CD4-positive, alpha-beta memory T cell (primary cell): Measurements from ENCODE around the gene HOXA13. TPM values are rescaled to one million over a fixed set of nuclear protein-coding genes. Genes with fewer than 3 reads are reported as not detected.
A peak's percentile ranks its signal among the peaks of the same experiment; 100 is the strongest.

Source experiments
- CTCF ChIA-PET: fragments of 350-600 bp; sonication (Branson Sonifier 250); formaldehyde crosslinking; loops from one replicate; lab custom pipeline; 2021; ENCODE audit warnings: inconsistent platforms; ENCODE audit not compliant: partially characterized antibody; lab: Charles Lee
- POLR2A ChIA-PET: fragments of 350-600 bp; sonication (Branson Sonifier 250); formaldehyde crosslinking; loops from one replicate; lab custom pipeline; 2021; ENCODE audit not compliant: partially characterized antibody; lab: Charles Lee
- DNase-seq, 5 donors: peaks; one replicate each; pipeline versions ENCODE4 v3.0.0 to v3.0.0-alpha.2; 2020 to 2022; ENCODE audit warnings: mixed read lengths in 1 of 5
- H3K27ac ChIP-seq: one replicate; pipeline ENCODE4 v1.7.0; 2013; ENCODE audit warnings: low read depth, low read length
- H3K27me3 ChIP-seq: 2 replicates; pipeline ENCODE4 v1.7.0; 2013; ENCODE audit warnings: mild to moderate bottlenecking, low read length, moderate library complexity; ENCODE audit not compliant: insufficient read depth
- H3K36me3 ChIP-seq: 2 replicates; pipeline ENCODE4 v1.7.0; 2013; ENCODE audit warnings: mild to moderate bottlenecking, low read length, moderate library complexity; ENCODE audit not compliant: insufficient read depth
- H3K4me1 ChIP-seq: 2 replicates; pipeline ENCODE4 v1.7.0; 2013; ENCODE audit warnings: mild to moderate bottlenecking, low read length, moderate library complexity; ENCODE audit not compliant: insufficient read depth
- H3K4me3 ChIP-seq, 2 donors: one replicate each; pipeline ENCODE4 v1.7.0; 2013; ENCODE audit warnings: low read length in 2 of 2, mild to moderate bottlenecking in 1 of 2
- H3K9me3 ChIP-seq, 2 donors: one replicate each; pipeline ENCODE4 v1.7.0; 2013; ENCODE audit warnings: low read length in 2 of 2, control low read depth in 1 of 2; ENCODE audit not compliant: control insufficient read depth in 1 of 2
- H3K27ac Mint-ChIP-seq, 7 donors: one replicate each; pipeline ENCODE4 v1.8.0; 2020 to 2021; ENCODE audit warnings: mixed read lengths in 7 of 7, mild to moderate bottlenecking in 6 of 7, inconsistent platforms in 3 of 7, moderate library complexity in 3 of 7
- H3K27me3 Mint-ChIP-seq, 2 donors: one replicate each; pipeline ENCODE4 v1.8.0; 2020 to 2021; ENCODE audit warnings: mixed read lengths in 2 of 2
- H3K36me3 Mint-ChIP-seq, 2 donors: one replicate each; pipeline ENCODE4 v1.8.0; 2020 to 2021; ENCODE audit warnings: mixed read lengths in 2 of 2, inconsistent platforms in 1 of 2, mild to moderate bottlenecking in 1 of 2
- H3K4me1 Mint-ChIP-seq, 4 donors: one replicate each; pipeline ENCODE4 v1.8.0; 2020 to 2021; ENCODE audit warnings: mixed read lengths in 4 of 4, mild to moderate bottlenecking in 1 of 4
- H3K4me3 Mint-ChIP-seq, 8 donors: one replicate each; pipeline ENCODE4 v1.8.0; 2020 to 2021; ENCODE audit warnings: mixed read lengths in 8 of 8, mild to moderate bottlenecking in 7 of 8, moderate library complexity in 6 of 8, inconsistent platforms in 3 of 8
- H3K9me3 Mint-ChIP-seq, 8 donors: one replicate each; pipeline ENCODE4 v1.8.0; 2020 to 2021; ENCODE audit warnings: mixed read lengths in 8 of 8, mild to moderate bottlenecking in 5 of 8, inconsistent platforms in 3 of 8, moderate library complexity in 1 of 8
- intact Hi-C: fragments of 100-400 bp; cut with micrococcal nuclease; formaldehyde crosslinking; loops from one replicate; pipeline ENCODE4 v1.15.1; 2023
- polyA plus RNA-seq, 2 donors: library from polyadenylated mRNA; unstranded; fragments of 300-500 nt; fragmentation: Illumina TruSeq; gene quantifications; one replicate each; pipeline ENCODE4 v1.2.3, GENCODE V29; 2021
- total RNA-seq, 2 experiments: library from RNA; stranded (reverse); gene quantifications; one replicate each; pipeline ENCODE4 v1.2.3, GENCODE V29; 2021

HOXA13 gene
- total and polyA plus RNA-seq, 4 experiments from 2014 or later, result not detected

DNA sequence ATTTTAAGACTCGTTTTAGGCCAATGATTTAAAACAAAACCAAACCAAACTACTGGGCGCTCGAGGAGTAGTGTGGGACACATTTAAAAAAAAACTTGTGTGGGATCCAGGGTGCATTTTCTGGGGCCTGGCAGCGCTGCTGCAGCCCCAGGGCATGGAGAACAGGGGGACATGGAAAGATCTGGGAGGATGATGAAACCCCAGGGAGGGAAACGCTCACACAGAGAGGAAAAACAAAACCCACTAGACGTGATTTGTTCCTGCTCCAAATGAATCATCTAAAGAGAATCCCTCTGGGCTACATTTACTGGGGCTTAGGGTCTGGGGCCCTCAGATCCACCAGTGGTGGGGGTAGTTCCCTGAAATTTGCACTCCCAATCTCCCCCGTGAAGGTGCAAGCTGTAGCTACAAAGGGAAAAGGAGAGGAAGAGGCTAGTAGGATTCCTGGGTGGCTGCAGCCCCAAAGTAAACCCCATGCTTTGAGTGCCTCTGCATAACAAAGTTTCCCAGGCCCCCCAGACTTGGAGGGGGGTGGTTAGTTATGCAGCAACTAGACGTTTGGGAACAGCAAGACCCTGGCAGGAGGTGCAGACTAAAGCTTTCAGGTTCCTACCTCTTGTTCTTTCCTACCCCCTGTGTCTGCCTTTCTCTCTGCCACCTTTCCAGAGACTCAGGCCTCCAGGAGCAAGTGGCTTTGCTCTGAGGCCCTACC lies 14.5 kb upstream of the HOXA13 start:
- intact Hi-C loops, result loop anchor here (5.0 kb wide), 1 partner anchor 363 kb away; no protein-coding TSS in a partner anchor
- POLR2A ChIA-PET, result no interaction called here
- no peak overlapping the region for H3K4me3 Mint-ChIP-seq

DNA sequence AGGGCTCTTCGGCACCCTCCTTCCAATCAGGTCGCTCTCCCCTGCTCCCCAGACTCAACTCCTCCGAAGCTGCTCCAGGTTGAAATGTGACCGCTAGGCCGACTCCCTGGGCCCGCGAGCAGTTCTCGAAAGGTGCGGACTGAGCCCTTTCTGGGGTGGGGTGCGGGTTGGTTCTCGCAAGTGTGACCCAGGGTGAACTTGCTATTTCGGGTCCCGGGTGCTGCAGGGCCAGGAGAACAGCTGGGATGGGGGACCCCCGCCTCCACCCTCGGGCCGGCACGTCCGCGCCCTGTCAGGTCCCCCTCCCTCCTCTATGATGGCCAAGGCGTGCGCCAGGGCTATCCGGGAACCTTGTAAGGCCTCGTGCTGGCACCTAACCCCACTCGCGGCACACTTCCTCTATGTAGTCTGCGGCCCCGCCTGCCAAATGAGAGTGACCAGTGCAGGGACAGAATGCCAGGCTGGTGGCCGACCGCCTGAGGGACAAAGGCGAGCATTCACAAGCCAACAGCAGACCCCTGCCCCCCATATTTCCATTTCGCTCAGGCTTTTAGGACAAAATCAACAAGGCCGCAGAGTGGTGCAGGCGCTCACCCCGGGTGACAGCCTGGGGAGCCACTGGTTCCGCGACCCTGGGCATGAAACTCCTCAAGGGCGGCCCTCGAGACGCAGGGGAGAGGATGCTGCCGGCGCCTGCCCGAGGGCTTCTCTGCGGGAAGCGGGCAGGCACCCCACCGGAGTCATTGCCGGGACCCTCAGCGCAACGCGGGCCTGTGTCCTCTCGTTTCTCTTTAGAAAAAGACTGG lies 13.7 kb upstream of the HOXA13 start:
- Mint-ChIP-seq H3K9me3 (peaks cover 0 to 2% (median 0%) of the 10 kb centered on the region in 8 donors), H3K4me3 (no peak overlapping the region), H3K27ac (no peak overlapping the region), H3K4me1 (peaks cover 6 to 15% (median 6%) of the 10 kb centered on the region in 4 donors), H3K36me3 (no peaks in the 10 kb centered on the region), H3K27me3 (peaks cover 53 to 81% of the 10 kb centered on the region in 2 donors)
- POLR2A ChIA-PET, result no interaction called here
- Histone ChIP-seq H3K4me1 (peaks cover 6% of the 10 kb centered on the region), H3K27me3 (peaks cover 22% of the 10 kb centered on the region), H3K36me3 (no peaks in the 10 kb centered on the region), H3K9me3 (no peaks in the 10 kb centered on the region), H3K27ac (no peak overlapping the region), H3K4me3 (no peak overlapping the region)
- CTCF ChIA-PET, result no interaction called here
- intact Hi-C loops, result loop anchor here (5.0 kb wide), 1 partner anchor 364 kb away; no protein-coding TSS in a partner anchor
- no peak for DNase-seq

More for the DNA sequence above, 14.5 kb upstream of the HOXA13 start:
- Mint-ChIP-seq H3K9me3 (peaks cover 0 to 2% (median 0%) of the 10 kb centered on the region in 8 donors), H3K4me1 (peaks cover 6 to 15% (median 6%) of the 10 kb centered on the region in 4 donors), H3K27me3 (peaks cover 56 to 79% of the 10 kb centered on the region in 2 donors), H3K36me3 (no peaks in the 10 kb centered on the region), H3K27ac (no peak overlapping the region)
- Histone ChIP-seq H3K9me3 (no peaks in the 10 kb centered on the region), H3K27me3 (peaks cover 22% of the 10 kb centered on the region), H3K4me1 (peaks cover 6% of the 10 kb centered on the region), H3K27ac (no peak overlapping the region), H3K4me3 (no peak overlapping the region), H3K36me3 (no peaks in the 10 kb centered on the region)
- CTCF ChIA-PET, result no interaction called here
- no peak for DNase-seq

DNA sequence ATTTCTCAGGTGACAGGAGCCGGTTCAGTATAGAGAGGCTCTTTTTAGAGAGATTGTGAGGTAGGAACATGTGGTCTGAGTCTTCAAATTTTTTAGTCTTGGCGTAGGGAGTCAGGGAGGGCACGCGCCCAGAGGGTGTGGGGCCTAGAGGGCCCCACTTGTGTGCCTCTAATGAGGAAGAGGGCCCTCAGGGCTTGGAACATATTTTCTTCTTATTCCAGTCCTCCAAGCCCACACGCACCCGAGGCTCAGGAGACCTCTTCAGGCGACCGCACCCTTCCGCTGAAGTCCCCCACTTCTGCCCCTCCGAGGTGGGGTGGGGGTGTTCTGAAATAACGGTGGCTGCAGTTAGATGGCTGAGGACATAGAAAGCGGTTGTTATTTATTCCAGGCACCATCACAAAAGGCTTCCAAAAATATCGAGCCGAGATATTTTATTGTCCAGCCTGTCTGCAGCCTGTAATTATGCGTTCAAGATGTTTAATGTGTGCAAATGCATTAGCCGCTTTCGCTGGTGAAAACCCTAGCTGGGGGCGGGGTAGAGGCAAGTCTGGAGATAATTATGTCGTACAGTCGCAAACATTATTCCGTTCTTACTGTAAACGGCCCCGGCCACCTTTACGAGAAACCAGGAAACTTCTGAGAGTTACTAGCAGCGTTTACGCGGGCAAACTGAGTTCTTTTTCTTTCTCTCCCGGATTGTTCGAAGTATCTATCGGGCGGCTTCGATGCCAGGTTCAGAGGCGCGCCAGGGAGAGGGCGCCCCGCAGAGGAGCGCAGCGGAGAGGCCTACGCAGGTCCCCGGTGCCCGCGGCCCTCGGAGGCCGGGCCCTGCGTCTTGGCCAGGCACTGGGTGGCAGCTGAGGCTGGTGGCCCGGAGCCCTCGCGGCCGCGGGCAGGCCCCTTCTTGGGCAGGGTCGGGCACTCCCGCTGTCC lies 12.9 kb upstream of the HOXA13 start:
- peaks cover 6% of the 10 kb centered on the region for H3K4me1 ChIP-seq
- Mint-ChIP-seq H3K27ac (no peak overlapping the region), H3K36me3 (no peaks in the 10 kb centered on the region), H3K4me1 (peaks cover 6 to 15% (median 6%) of the 10 kb centered on the region in 4 donors), H3K4me3 (peak overlapping the region in 3 of 8 donors; percentile 1 to 26 (median 26)), H3K9me3 (peaks cover 0 to 2% (median 0%) of the 10 kb centered on the region in 8 donors), H3K27me3 (peaks cover 55 to 81% of the 10 kb centered on the region in 2 donors)
- no peaks in the 10 kb centered on the region for H3K9me3 ChIP-seq
- intact Hi-C loops, result loop anchor here (5.0 kb wide), 1 partner anchor 365 kb away; no protein-coding TSS in a partner anchor
- H3K36me3 ChIP-seq, result no peaks in the 10 kb centered on the region
- ChIA-PET POLR2A (no interaction called here), CTCF (no interaction called here)
- DNase-seq, result no peak
- H3K4me3 ChIP-seq, result no peak overlapping the region
- H3K27ac ChIP-seq, result no peak overlapping the region
- H3K27me3 ChIP-seq, result peaks cover 23% of the 10 kb centered on the region

DNA sequence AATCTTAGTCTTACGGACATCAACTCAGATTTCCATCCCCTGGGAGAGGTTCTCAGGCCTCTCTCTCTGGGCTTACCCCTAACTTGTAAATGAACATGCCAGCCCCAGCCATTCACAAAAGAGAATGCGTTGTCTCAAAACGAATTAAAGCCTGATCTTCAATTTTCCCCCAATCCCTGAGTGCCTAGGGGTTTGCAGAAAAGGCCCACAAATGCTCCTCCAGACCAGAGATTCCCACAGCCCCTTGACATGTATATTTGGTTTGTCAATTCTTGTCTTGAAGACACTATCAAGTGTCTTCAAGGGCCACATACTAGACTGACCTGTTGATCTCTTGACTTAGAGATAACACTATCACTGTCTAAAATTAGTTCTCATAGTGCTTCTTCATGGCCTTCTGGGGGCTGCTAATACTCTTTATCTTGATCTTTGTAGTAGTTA lies 11.9 kb upstream of the HOXA13 start:
- Mint-ChIP-seq H3K27me3 (peaks cover 61 to 83% of the 10 kb centered on the region in 2 donors), H3K4me1 (peaks cover 6 to 15% (median 6%) of the 10 kb centered on the region in 4 donors), H3K36me3 (no peaks in the 10 kb centered on the region), H3K4me3 (no peak overlapping the region), H3K27ac (no peak overlapping the region), H3K9me3 (peaks cover 0 to 2% (median 0%) of the 10 kb centered on the region in 8 donors)
- Histone ChIP-seq H3K27ac (no peak overlapping the region), H3K27me3 (peaks cover 32% of the 10 kb centered on the region), H3K4me1 (peaks cover 6% of the 10 kb centered on the region), H3K4me3 (no peak overlapping the region), H3K36me3 (no peaks in the 10 kb centered on the region), H3K9me3 (no peaks in the 10 kb centered on the region)
- intact Hi-C loops, result loop anchor here (5.0 kb wide), 1 partner anchor 366 kb away; no protein-coding TSS in a partner anchor
- DNase-seq, result no peak
- ChIA-PET POLR2A (no interaction called here), CTCF (interaction anchor here (0.8 to 2.6 kb wide), 6 partner anchors 11 to 808 kb away, joined by 3 to 12 read pairs (median 3); no protein-coding TSS in a partner anchor)

DNA sequence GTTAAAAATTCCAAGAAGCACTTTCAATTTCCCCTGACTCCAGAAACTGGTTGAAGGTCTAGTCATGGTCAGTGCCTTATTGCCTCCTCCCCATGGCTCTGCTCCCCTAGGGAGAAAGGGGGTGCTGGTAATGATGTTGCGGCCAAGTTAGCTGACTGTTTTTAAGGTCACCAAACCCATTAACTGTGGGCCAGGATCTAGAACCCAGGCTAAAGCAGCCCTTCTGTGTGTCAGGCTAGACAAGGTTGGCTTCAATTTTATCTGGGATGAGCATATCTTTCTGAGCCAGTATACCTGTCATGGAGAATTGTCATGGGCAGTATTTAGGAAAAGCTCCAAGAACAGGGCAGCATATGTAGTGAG lies 11.2 kb upstream of the HOXA13 start:
- Histone ChIP-seq H3K27ac (no peak overlapping the region), H3K36me3 (no peaks in the 10 kb centered on the region), H3K9me3 (no peaks in the 10 kb centered on the region), H3K4me3 (no peak overlapping the region), H3K4me1 (peaks cover 6% of the 10 kb centered on the region), H3K27me3 (peaks cover 39% of the 10 kb centered on the region)
- Mint-ChIP-seq H3K27ac (no peak overlapping the region), H3K27me3 (peaks cover 62 to 83% of the 10 kb centered on the region in 2 donors), H3K4me1 (peaks cover 6 to 15% (median 10%) of the 10 kb centered on the region in 4 donors), H3K36me3 (no peaks in the 10 kb centered on the region), H3K4me3 (no peak overlapping the region), H3K9me3 (peaks cover 0 to 4% (median 0%) of the 10 kb centered on the region in 8 donors)
- ChIA-PET POLR2A (no interaction called here), CTCF (interaction anchor here (0.8 to 2.6 kb wide), 10 partner anchors 11 to 885 kb away, joined by 3 to 12 read pairs (median 4); no protein-coding TSS in a partner anchor)
- no peak for DNase-seq
- intact Hi-C loops, result loop anchor here (5.0 kb wide), 1 partner anchor 366 kb away; no protein-coding TSS in a partner anchor

DNA sequence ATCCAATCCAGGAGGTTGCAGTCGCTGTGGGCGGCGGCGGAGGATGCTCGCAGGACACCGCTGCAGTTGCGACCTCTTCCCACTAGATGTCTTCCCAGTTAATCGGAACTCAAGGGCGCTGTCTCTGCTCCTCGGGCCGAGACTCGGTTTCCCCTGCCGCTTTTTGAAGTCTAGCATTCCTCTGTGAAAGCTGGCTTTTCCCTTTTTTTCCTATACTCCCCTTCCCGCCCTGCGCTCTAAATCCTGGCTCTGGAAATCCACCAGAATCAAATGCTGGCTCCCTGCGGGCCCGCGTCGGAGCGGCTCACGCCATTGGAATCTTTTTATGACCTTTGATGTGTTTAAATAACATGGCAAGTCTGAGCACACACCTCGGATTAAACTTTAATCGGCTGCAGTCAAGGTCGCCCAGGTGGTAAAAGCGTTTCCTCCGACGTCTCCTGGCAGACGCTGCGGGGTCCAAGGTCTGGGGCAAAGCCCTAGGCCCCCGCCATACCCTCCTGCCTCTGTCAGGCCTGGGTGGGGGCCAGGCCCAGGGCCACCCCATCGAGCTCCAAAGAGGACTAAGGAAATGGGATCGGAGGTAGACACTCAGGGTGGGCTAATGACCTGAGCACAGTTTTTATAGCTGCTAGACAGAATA lies 10.7 kb upstream of the HOXA13 start:
- Mint-ChIP-seq H3K4me3 (peak overlapping the region; percentile 9 to 72 (median 56)), H3K27me3 (peaks cover 66 to 83% of the 10 kb centered on the region in 2 donors)
- H3K36me3 ChIP-seq, result no peaks in the 10 kb centered on the region

More for the DNA sequence above, 10.7 kb upstream of the HOXA13 start:
- peaks cover 6% of the 10 kb centered on the region for H3K4me1 ChIP-seq
- Mint-ChIP-seq H3K27ac (peak overlapping the region in 1 of 7 donors; percentile 47), H3K4me1 (peaks cover 6 to 20% (median 14%) of the 10 kb centered on the region in 4 donors), H3K36me3 (no peaks in the 10 kb centered on the region), H3K9me3 (peaks cover 0 to 5% (median 0%) of the 10 kb centered on the region in 8 donors)
- H3K9me3 ChIP-seq, result no peaks in the 10 kb centered on the region
- intact Hi-C loops, result loop anchor here (1.0 to 5.0 kb wide), 2 partner anchors 367 to 810 kb away; no protein-coding TSS in a partner anchor
- CTCF ChIA-PET, result interaction anchor here (0.9 to 2.6 kb wide), 12 partner anchors 12 to 886 kb away, joined by 3 to 12 read pairs (median 4); no protein-coding TSS in a partner anchor
- no peak overlapping the region for H3K4me3 ChIP-seq
- DNase-seq, result peak in 1 of 5 donors; percentile 29
- H3K27ac ChIP-seq, result no peak overlapping the region
- H3K27me3 ChIP-seq, result peaks cover 44% of the 10 kb centered on the region
- POLR2A ChIA-PET, result no interaction called here
